HEK293 (cell line): Measurements from ENCODE around the gene TBC1D9B.

ENCODE experiments used
- KLF16 ChIP-seq: fragments of 450-650 bp; formaldehyde crosslinking; IDR thresholded peaks from 2 replicates; pipeline ENCODE4 v1.5.1; 2017; ENCODE audit warnings: missing biosample characterization, missing genetic modification characterization
- MEIS1 ChIP-seq: sonication (generic); formaldehyde crosslinking; IDR thresholded peaks from 2 replicates; pipeline ENCODE4 v1.8.1; 2022; ENCODE audit warnings: missing genetic modification reagents, mild to moderate bottlenecking, borderline replicate concordance
- SALL2 ChIP-seq: fragments of 450-650 bp; formaldehyde crosslinking; IDR thresholded peaks from 2 replicates; pipeline ENCODE4 v1.5.0; 2017; ENCODE audit warnings: missing biosample characterization, mild to moderate bottlenecking, missing genetic modification characterization, borderline replicate concordance
- WT1 ChIP-seq: fragments of 450-650 bp; formaldehyde crosslinking; IDR thresholded peaks from 2 replicates; pipeline ENCODE4 v1.5.1; 2016; ENCODE audit warnings: missing biosample characterization, missing genetic modification characterization
- ZBTB7A ChIP-seq: fragments of 450-650 bp; formaldehyde crosslinking; IDR thresholded peaks from 2 replicates; pipeline ENCODE4 v1.5.1; 2016; ENCODE audit warnings: low read depth, missing biosample characterization, missing genetic modification characterization
- ZEB2 ChIP-seq: fragments of 450-650 bp; formaldehyde crosslinking; IDR thresholded peaks from 2 replicates; pipeline ENCODE4 v1.5.1; 2016; ENCODE audit warnings: missing biosample characterization, missing genetic modification characterization
- ZNF140 ChIP-seq: fragments of 450-650 bp; formaldehyde crosslinking; IDR thresholded peaks from 2 replicates; pipeline ENCODE4 v1.5.1; 2016; ENCODE audit warnings: missing biosample characterization, missing genetic modification characterization
- ZNF169 ChIP-seq: fragments of 450-650 bp; formaldehyde crosslinking; IDR thresholded peaks from 2 replicates; pipeline ENCODE4 v1.5.1; 2016; ENCODE audit warnings: missing biosample characterization, missing genetic modification characterization
- ZNF202 ChIP-seq: fragments of 450-650 bp; formaldehyde crosslinking; IDR thresholded peaks from 2 replicates; pipeline ENCODE4 v1.5.1; 2016; ENCODE audit warnings: missing biosample characterization, missing genetic modification characterization, borderline replicate concordance
- ZNF223 ChIP-seq: fragments of 450-650 bp; formaldehyde crosslinking; IDR thresholded peaks from 2 replicates; pipeline ENCODE4 v1.5.1; 2016; ENCODE audit warnings: missing biosample characterization, missing genetic modification characterization
- ZNF302 ChIP-seq: fragments of 450-650 bp; formaldehyde crosslinking; IDR thresholded peaks from 2 replicates; pipeline ENCODE4 v1.5.1; 2016; ENCODE audit warnings: missing biosample characterization, missing genetic modification characterization, low read depth
- ZNF335 ChIP-seq: fragments of 450-650 bp; formaldehyde crosslinking; conservative IDR thresholded peaks from 2 replicates; pipeline ENCODE4 v1.5.1; 2016; ENCODE audit warnings: missing biosample characterization, missing genetic modification characterization
- ZNF366 ChIP-seq: fragments of 450-650 bp; formaldehyde crosslinking; conservative IDR thresholded peaks from 2 replicates; pipeline ENCODE4 v1.5.1; 2016; ENCODE audit warnings: missing biosample characterization, missing genetic modification characterization
- ZNF404 ChIP-seq: fragments of 450-650 bp; formaldehyde crosslinking; IDR thresholded peaks from 2 replicates; pipeline ENCODE4 v1.5.1; 2017; ENCODE audit warnings: missing biosample characterization, missing genetic modification characterization
- ZNF423 ChIP-seq: fragments of 450-650 bp; formaldehyde crosslinking; IDR thresholded peaks from 2 replicates; pipeline ENCODE4 v1.5.1; 2016; ENCODE audit warnings: missing biosample characterization, missing genetic modification characterization
- ZNF514 ChIP-seq: fragments of 450-650 bp; formaldehyde crosslinking; IDR thresholded peaks from 2 replicates; pipeline ENCODE4 v1.5.1; 2016; ENCODE audit warnings: missing biosample characterization, missing genetic modification characterization
- ZNF521 ChIP-seq: fragments of 450-650 bp; formaldehyde crosslinking; IDR thresholded peaks from 2 replicates; pipeline ENCODE4 v1.5.1; 2017; ENCODE audit warnings: missing biosample characterization, mild to moderate bottlenecking, missing genetic modification characterization
- ZNF529 ChIP-seq: fragments of 450-650 bp; formaldehyde crosslinking; IDR thresholded peaks from 2 replicates; pipeline ENCODE4 v1.5.1; 2017; ENCODE audit warnings: missing genetic modification characterization, missing biosample characterization; ENCODE audit not compliant: insufficient replicate concordance
- ZNF544 ChIP-seq: fragments of 450-650 bp; formaldehyde crosslinking; IDR thresholded peaks from 2 replicates; pipeline ENCODE4 v1.5.0; 2017; ENCODE audit warnings: missing biosample characterization, missing genetic modification characterization
- ZNF561 ChIP-seq: fragments of 450-650 bp; IDR thresholded peaks from 2 replicates; pipeline ENCODE4 v1.5.1; 2018; ENCODE audit warnings: missing biosample characterization, missing genetic modification characterization, borderline replicate concordance
- ZNF654 ChIP-seq: fragments of 450-650 bp; formaldehyde crosslinking; IDR thresholded peaks from 2 replicates; pipeline ENCODE4 v1.5.1; 2016; ENCODE audit warnings: low read depth, missing biosample characterization, missing genetic modification characterization
- ZNF747 ChIP-seq: fragments of 450-650 bp; formaldehyde crosslinking; IDR thresholded peaks from 2 replicates; pipeline ENCODE4 v1.5.1; 2016; ENCODE audit warnings: missing biosample characterization, missing genetic modification characterization
- ZNF776 ChIP-seq: fragments of 450-650 bp; formaldehyde crosslinking; IDR thresholded peaks from 2 replicates; pipeline ENCODE4 v1.5.0; 2017; ENCODE audit warnings: missing biosample characterization, missing genetic modification characterization, borderline replicate concordance
- ZSCAN16 ChIP-seq: fragments of 450-650 bp; formaldehyde crosslinking; IDR thresholded peaks from 2 replicates; pipeline ENCODE4 v1.5.1; 2016; ENCODE audit warnings: missing biosample characterization, missing genetic modification characterization
- TF ChIP-seq, protein P1 (sequence below): fragments of 450-650 bp; IDR thresholded peaks from 2 replicates; pipeline ENCODE4 v1.5.1; 2018; ENCODE audit warnings: missing biosample characterization, missing genetic modification characterization
- TF ChIP-seq, protein P2 (sequence below): fragments of 450-650 bp; formaldehyde crosslinking; IDR thresholded peaks from 2 replicates; pipeline ENCODE4 v1.5.1; 2016; ENCODE audit warnings: missing biosample characterization, missing genetic modification characterization
- TF ChIP-seq, protein P3 (sequence below): fragments of 450-650 bp; formaldehyde crosslinking; IDR thresholded peaks from 2 replicates; pipeline ENCODE4 v1.5.1; 2016; ENCODE audit warnings: missing biosample characterization, missing genetic modification characterization
- TF ChIP-seq, protein P4 (sequence below): fragments of 450-650 bp; formaldehyde crosslinking; IDR thresholded peaks from 2 replicates; pipeline ENCODE4 v1.5.1; 2017; ENCODE audit warnings: missing biosample characterization, missing genetic modification characterization
- TF ChIP-seq, protein P5 (sequence below): fragments of 450-650 bp; formaldehyde crosslinking; IDR thresholded peaks from 2 replicates; pipeline ENCODE4 v1.5.1; 2017; ENCODE audit warnings: missing biosample characterization, missing genetic modification characterization
- TF ChIP-seq, protein P6 (sequence below): fragments of 450-650 bp; formaldehyde crosslinking; conservative IDR thresholded peaks from 2 replicates; pipeline ENCODE4 v1.5.1; 2016; ENCODE audit warnings: low read depth, missing biosample characterization, missing genetic modification characterization

The TBC1D9B gene

DNA sequence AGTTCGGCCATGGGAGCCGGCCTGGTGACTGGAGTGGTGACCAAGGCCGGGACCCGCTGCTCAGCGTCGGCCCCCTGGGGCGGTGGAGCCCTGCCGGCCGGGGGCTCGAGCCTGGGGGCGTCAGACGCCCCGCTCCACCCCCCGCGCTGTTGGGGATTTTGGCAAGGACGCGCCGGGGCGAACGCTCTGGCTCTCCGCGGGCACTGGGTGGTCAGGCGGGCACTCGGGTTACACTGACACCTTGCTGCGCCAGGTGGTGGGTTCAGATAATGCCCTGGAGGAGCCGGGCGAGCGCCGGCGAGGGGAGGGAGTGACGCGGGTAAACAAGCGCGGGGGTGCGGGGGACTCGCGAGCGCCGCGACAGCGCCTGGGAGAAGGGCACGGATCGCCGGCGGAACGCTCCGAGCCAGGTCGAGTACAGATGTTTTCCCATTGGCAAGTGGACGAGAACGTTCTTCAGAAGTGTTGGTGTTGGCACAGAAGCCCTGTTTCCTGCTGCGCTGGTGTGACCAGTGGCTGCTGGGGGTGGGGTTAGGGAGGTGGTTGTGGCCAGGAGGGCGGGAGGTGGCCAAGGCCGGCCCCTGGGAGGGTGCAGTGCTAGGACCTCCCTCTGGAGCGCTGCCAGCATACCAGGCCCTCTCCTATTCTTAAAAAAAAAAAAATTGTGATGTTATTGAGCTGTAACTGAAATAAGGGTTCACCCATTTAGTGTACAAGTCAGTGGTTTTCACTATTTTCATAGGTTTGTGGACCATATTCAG lies 86.2 kb downstream of the TBC1D9B start (continued):
- TF ChIP-seq, protein P1, sequence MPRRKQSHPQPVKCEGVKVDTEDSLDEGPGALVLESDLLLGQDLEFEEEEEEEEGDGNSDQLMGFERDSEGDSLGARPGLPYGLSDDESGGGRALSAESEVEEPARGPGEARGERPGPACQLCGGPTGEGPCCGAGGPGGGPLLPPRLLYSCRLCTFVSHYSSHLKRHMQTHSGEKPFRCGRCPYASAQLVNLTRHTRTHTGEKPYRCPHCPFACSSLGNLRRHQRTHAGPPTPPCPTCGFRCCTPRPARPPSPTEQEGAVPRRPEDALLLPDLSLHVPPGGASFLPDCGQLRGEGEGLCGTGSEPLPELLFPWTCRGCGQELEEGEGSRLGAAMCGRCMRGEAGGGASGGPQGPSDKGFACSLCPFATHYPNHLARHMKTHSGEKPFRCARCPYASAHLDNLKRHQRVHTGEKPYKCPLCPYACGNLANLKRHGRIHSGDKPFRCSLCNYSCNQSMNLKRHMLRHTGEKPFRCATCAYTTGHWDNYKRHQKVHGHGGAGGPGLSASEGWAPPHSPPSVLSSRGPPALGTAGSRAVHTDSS (tag by site-specific recombination) = no peak
- no peak for TF ChIP-seq ZNF521 (tag by site-specific recombination)
- TF ChIP-seq ZNF544 (tag by site-specific recombination) = no peak
- TF ChIP-seq, protein P2, sequence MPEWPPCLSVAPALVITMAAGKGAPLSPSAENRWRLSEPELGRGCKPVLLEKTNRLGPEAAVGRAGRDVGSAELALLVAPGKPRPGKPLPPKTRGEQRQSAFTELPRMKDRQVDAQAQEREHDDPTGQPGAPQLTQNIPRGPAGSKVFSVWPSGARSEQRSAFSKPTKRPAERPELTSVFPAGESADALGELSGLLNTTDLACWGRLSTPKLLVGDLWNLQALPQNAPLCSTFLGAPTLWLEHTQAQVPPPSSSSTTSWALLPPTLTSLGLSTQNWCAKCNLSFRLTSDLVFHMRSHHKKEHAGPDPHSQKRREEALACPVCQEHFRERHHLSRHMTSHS (tag by site-specific recombination) = no peak
- no peak for TF ChIP-seq ZNF654 (tag by site-specific recombination)
- TF ChIP-seq ZNF529 (tag by site-specific recombination) = no peak
- TF ChIP-seq WT1 = peak; percentile 75
- no peak for TF ChIP-seq MEIS1
- no peak; the same call in 1 of the 2 replicates for TF ChIP-seq KLF16 (tag by site-specific recombination)
- no peak for TF ChIP-seq ZNF747 (tag by site-specific recombination)
- no peak for TF ChIP-seq ZNF561 (tag by site-specific recombination)
- no peak for TF ChIP-seq SALL2 (tag by site-specific recombination)
- no peak for TF ChIP-seq ZNF514 (tag by site-specific recombination)
- TF ChIP-seq ZNF423 (tag by site-specific recombination) = no peak; the same call in 1 of the 2 replicates
- peak; percentile 57 for TF ChIP-seq ZNF335
- TF ChIP-seq, protein P3, sequence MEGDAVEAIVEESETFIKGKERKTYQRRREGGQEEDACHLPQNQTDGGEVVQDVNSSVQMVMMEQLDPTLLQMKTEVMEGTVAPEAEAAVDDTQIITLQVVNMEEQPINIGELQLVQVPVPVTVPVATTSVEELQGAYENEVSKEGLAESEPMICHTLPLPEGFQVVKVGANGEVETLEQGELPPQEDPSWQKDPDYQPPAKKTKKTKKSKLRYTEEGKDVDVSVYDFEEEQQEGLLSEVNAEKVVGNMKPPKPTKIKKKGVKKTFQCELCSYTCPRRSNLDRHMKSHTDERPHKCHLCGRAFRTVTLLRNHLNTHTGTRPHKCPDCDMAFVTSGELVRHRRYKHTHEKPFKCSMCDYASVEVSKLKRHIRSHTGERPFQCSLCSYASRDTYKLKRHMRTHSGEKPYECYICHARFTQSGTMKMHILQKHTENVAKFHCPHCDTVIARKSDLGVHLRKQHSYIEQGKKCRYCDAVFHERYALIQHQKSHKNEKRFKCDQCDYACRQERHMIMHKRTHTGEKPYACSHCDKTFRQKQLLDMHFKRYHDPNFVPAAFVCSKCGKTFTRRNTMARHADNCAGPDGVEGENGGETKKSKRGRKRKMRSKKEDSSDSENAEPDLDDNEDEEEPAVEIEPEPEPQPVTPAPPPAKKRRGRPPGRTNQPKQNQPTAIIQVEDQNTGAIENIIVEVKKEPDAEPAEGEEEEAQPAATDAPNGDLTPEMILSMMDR = peak; percentile 86
- no peak for TF ChIP-seq ZNF404 (tag by site-specific recombination)
- TF ChIP-seq ZNF223 (tag by site-specific recombination) = no peak
- no peak for TF ChIP-seq ZNF776 (tag by site-specific recombination)
- TF ChIP-seq ZNF140 (tag by site-specific recombination) = no peak
- TF ChIP-seq ZBTB7A (tag by site-specific recombination) = no peak
- TF ChIP-seq ZSCAN16 (tag by site-specific recombination) = no peak
- TF ChIP-seq, protein P4, sequence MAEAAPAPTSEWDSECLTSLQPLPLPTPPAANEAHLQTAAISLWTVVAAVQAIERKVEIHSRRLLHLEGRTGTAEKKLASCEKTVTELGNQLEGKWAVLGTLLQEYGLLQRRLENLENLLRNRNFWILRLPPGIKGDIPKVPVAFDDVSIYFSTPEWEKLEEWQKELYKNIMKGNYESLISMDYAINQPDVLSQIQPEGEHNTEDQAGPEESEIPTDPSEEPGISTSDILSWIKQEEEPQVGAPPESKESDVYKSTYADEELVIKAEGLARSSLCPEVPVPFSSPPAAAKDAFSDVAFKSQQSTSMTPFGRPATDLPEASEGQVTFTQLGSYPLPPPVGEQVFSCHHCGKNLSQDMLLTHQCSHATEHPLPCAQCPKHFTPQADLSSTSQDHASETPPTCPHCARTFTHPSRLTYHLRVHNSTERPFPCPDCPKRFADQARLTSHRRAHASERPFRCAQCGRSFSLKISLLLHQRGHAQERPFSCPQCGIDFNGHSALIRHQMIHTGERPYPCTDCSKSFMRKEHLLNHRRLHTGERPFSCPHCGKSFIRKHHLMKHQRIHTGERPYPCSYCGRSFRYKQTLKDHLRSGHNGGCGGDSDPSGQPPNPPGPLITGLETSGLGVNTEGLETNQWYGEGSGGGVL (tag by site-specific recombination) = no peak
- TF ChIP-seq, protein P5, sequence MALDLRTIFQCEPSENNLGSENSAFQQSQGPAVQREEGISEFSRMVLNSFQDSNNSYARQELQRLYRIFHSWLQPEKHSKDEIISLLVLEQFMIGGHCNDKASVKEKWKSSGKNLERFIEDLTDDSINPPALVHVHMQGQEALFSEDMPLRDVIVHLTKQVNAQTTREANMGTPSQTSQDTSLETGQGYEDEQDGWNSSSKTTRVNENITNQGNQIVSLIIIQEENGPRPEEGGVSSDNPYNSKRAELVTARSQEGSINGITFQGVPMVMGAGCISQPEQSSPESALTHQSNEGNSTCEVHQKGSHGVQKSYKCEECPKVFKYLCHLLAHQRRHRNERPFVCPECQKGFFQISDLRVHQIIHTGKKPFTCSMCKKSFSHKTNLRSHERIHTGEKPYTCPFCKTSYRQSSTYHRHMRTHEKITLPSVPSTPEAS = no peak
- TF ChIP-seq ZEB2 (tag by site-specific recombination) = peak; percentile 88
- TF ChIP-seq ZNF169 (tag by site-specific recombination) = no peak
- TF ChIP-seq ZNF302 (tag by site-specific recombination) = no peak
- no peak for TF ChIP-seq ZNF366 (tag by site-specific recombination)
- TF ChIP-seq ZNF202 (tag by site-specific recombination) = no peak
- TF ChIP-seq, protein P6, sequence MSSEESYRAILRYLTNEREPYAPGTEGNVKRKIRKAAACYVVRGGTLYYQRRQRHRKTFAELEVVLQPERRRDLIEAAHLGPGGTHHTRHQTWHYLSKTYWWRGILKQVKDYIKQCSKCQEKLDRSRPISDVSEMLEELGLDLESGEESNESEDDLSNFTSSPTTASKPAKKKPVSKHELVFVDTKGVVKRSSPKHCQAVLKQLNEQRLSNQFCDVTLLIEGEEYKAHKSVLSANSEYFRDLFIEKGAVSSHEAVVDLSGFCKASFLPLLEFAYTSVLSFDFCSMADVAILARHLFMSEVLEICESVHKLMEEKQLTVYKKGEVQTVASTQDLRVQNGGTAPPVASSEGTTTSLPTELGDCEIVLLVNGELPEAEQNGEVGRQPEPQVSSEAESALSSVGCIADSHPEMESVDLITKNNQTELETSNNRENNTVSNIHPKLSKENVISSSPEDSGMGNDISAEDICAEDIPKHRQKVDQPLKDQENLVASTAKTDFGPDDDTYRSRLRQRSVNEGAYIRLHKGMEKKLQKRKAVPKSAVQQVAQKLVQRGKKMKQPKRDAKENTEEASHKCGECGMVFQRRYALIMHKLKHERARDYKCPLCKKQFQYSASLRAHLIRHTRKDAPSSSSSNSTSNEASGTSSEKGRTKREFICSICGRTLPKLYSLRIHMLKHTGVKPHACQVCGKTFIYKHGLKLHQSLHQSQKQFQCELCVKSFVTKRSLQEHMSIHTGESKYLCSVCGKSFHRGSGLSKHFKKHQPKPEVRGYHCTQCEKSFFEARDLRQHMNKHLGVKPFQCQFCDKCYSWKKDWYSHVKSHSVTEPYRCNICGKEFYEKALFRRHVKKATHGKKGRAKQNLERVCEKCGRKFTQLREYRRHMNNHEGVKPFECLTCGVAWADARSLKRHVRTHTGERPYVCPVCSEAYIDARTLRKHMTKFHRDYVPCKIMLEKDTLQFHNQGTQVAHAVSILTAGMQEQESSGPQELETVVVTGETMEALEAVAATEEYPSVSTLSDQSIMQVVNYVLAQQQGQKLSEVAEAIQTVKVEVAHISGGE = no peak
